B cell (primary cell): ENCODE results near the gene UBE2J2. TPM values are rescaled to one million over a fixed set of nuclear protein-coding genes. Genes with fewer than 3 reads are reported as not detected.

Experiments used
- ATAC-seq: fragments of 200-7000 bp; cut with Tn5 transposase; one replicate; pipeline ENCODE4 v1.10.0; 2021; ENCODE audit warnings: low read depth, mild to moderate bottlenecking, moderate number of reproducible peaks, moderate library complexity
- CTCF ChIA-PET: fragments of 350-600 bp; sonication (Branson Sonifier 250); formaldehyde crosslinking; loops from one replicate; lab custom pipeline; 2021; ENCODE audit warnings: antibody characterized with exemption, inconsistent platforms; lab: Charles Lee
- POLR2A ChIA-PET: fragments of 350-600 bp; sonication (Branson Sonifier 250); formaldehyde crosslinking; loops from one replicate; lab custom pipeline; 2021; ENCODE audit warnings: antibody characterized with exemption; lab: Charles Lee
- DNase-seq: peaks from one replicate; pipeline ENCODE4 v3.0.0; 2013
- H2AFZ ChIP-seq: 2 replicates; pipeline ENCODE4 v1.6.1; 2012; ENCODE audit warnings: mild to moderate bottlenecking, low read depth, low read length; ENCODE audit not compliant: insufficient read depth, poor library complexity, severe bottlenecking
- H3K27ac ChIP-seq, 2 donors: 1 replicate in 1 of 2; 2 replicates in 1 of 2; pipeline ENCODE4 v1.5.1; 2012 to 2013; ENCODE audit warnings: low read length in 2 of 2, mild to moderate bottlenecking in 2 of 2, moderate library complexity in 1 of 2
- H3K27me3 ChIP-seq, 4 experiments: fragments of 200-600 bp in 1 of 4; sonication (generic) in 1 of 4; replicated peaks in 1 of 4; 1 replicate in 2 of 4; 2 replicates in 2 of 4; pipeline versions ENCODE4 v1.6.1 to v1.7.0; 2013 to 2016; ENCODE audit warnings: low read length in 3 of 4, mild to moderate bottlenecking in 2 of 4, mixed read lengths in 1 of 4, moderate library complexity in 1 of 4; ENCODE audit not compliant: insufficient read depth in 4 of 4, control insufficient read depth in 3 of 4; ENCODE audit errors: control extremely low read depth in 1 of 4
- H3K36me3 ChIP-seq, 2 experiments: replicated peaks in 1 of 2; 1 replicate in 1 of 2; 2 replicates in 1 of 2; pipeline versions ENCODE4 v1.6.1 to v1.7.1; 2013; ENCODE audit warnings: low read length in 1 of 2; ENCODE audit not compliant: insufficient read depth in 2 of 2, control insufficient read depth in 1 of 2; ENCODE audit errors: control extremely low read depth in 1 of 2, extremely low read depth in 1 of 2
- H3K4me1 ChIP-seq, 2 donors: fragments of 200-600 bp in 1 of 2; sonication (generic) in 1 of 2; 1 replicate in 1 of 2; 2 replicates in 1 of 2; pipeline versions ENCODE4 v1.5.1 to v1.6.1; 2013 to 2017; ENCODE audit warnings: low read length in 2 of 2; ENCODE audit not compliant: control insufficient read depth in 2 of 2, insufficient read depth in 2 of 2
- H3K4me2 ChIP-seq: replicated peaks from 2 replicates; pipeline ENCODE3; 2012; ENCODE audit warnings: mild to moderate bottlenecking, low read depth, low read length; ENCODE audit not compliant: poor library complexity, severe bottlenecking
- H3K4me3 ChIP-seq, 5 experiments: fragments of 200-600 bp in 1 of 5; sonication (generic) in 1 of 5; 1 replicate in 3 of 5; 2 replicates in 2 of 5; pipeline versions ENCODE4 v1.5.1 to v1.7.0; 2011 to 2016; ENCODE audit warnings: low read length in 4 of 5, mild to moderate bottlenecking in 4 of 5, low read depth in 2 of 5, control low read depth in 1 of 5, moderate library complexity in 1 of 5; ENCODE audit not compliant: insufficient read depth in 1 of 5; ENCODE audit errors: control extremely low read depth in 1 of 5, extremely low read depth in 1 of 5
- H3K79me2 ChIP-seq: fragments of 200-600 bp; sonication (generic); one replicate; pipeline ENCODE4 v1.6.0; 2016; ENCODE audit warnings: low read length; ENCODE audit not compliant: control insufficient read depth, insufficient read depth
- H3K9ac ChIP-seq: fragments of 200-600 bp; sonication (generic); 2 replicates; pipeline ENCODE4 v1.6.1; 2017; ENCODE audit warnings: mild to moderate bottlenecking, low read length, moderate library complexity
- H3K9me3 ChIP-seq, 3 donors: one replicate each; pipeline versions ENCODE4 v1.6.1 to v1.7.1; 2013; ENCODE audit warnings: low read length in 2 of 3; ENCODE audit not compliant: control insufficient read depth in 2 of 3, insufficient read depth in 1 of 3; ENCODE audit errors: control extremely low read depth in 1 of 3
- H4K20me1 ChIP-seq: 2 replicates; pipeline ENCODE4 v1.6.0; 2012; ENCODE audit warnings: mild to moderate bottlenecking, low read length; ENCODE audit not compliant: insufficient read depth, control insufficient read depth, poor library complexity, severe bottlenecking
- H3K27ac Mint-ChIP-seq: one replicate; pipeline ENCODE4 v1.8.0; 2021; ENCODE audit warnings: mixed read lengths
- H3K27me3 Mint-ChIP-seq: one replicate; pipeline ENCODE4 v1.8.0; 2021; ENCODE audit warnings: mixed read lengths
- H3K4me1 Mint-ChIP-seq: one replicate; pipeline ENCODE4 v1.8.0; 2021; ENCODE audit warnings: mixed read lengths
- H3K4me3 Mint-ChIP-seq: one replicate; pipeline ENCODE4 v1.8.0; 2021; ENCODE audit warnings: mixed read lengths
- H3K9me3 Mint-ChIP-seq: one replicate; pipeline ENCODE4 v1.8.0; 2022; ENCODE audit warnings: mixed read lengths; ENCODE audit not compliant: insufficient read depth
- CTCF ChIP-seq: fragments of 200-600 bp; IDR thresholded peaks from one replicate; pipeline ENCODE4 v1.8.0; 2022; ENCODE audit warnings: antibody characterized with exemption, mild to moderate bottlenecking
- EZH2 ChIP-seq: IDR thresholded peaks from 2 replicates; pipeline ENCODE4 v1.6.1; 2012; ENCODE audit warnings: borderline replicate concordance, low read depth, mild to moderate bottlenecking, moderate library complexity, low read length; ENCODE audit not compliant: insufficient read depth, poor library complexity, severe bottlenecking
- WGBS: methylation state at CpG from one replicate; pipeline ENCODE4 v1.1.5; 2013; ENCODE audit warnings: missing lambda C conversion rate; ENCODE audit not compliant: insufficient coverage; 5-methylcytosine and 5-hydroxymethylcytosine counted together
- intact Hi-C: fragments of 100-400 bp; cut with micrococcal nuclease; formaldehyde crosslinking; loops from one replicate; pipeline ENCODE4 v1.10.0; 2022
- polyA plus RNA-seq: library from polyadenylated mRNA; depleted of rRNA; stranded (reverse); fragments of >200 nt; gene quantifications from 2 replicates; pipeline ENCODE4 v1.2.3, GENCODE V29; 2012
- total RNA-seq, 2 donors: library from RNA; stranded (reverse); fragments of 120-200 nt in 1 of 2; gene quantifications; 1 replicate in 1 of 2; 2 replicates in 1 of 2; pipeline versions ENCODE4 v1.2.3 to v1.2.4, GENCODE V29; 2013 to 2022

The UBE2J2 gene
- total and polyA plus RNA-seq, 2 donors (not counting 1 experiment from before 2014, with no cell fraction given): 40.1 to 115 TPM

GRCh38 chr1:1287288-1288110 is 13.8 kb upstream of the UBE2J2 start:
- H3K9ac ChIP-seq: no peak overlapping the region
- H3K9me3 ChIP-seq: no peaks in the 10 kb centered on the region
- Mint-ChIP-seq H3K9me3 (no peaks in the 10 kb centered on the region), H3K27me3 (no peaks in the 10 kb centered on the region), H3K27ac (no peak overlapping the region), H3K4me1 (peaks cover 13% of the 10 kb centered on the region), H3K4me3 (no peak overlapping the region)
- CTCF ChIA-PET: interaction anchor here (1.3 to 1.7 kb wide), 4 partner anchors 12 to 304 kb away, joined by 3 to 5 read pairs (median 4); no protein-coding TSS in a partner anchor
- TF ChIP-seq CTCF (no peak), EZH2 (no peak)
- intact Hi-C loops: no loop called here
- H3K27me3 ChIP-seq: no peaks in the 10 kb centered on the region
- no peak overlapping the region for H3K4me3 ChIP-seq
- WGBS: 94% methylated on average over 33 of the region's 46 CpGs
- ATAC-seq (no peak), DNase-seq (no peak)
- H3K4me2 ChIP-seq: no peak overlapping the region
- no peak overlapping the region for H3K27ac ChIP-seq
- no peak overlapping the region for H2AFZ ChIP-seq
- H3K79me2 ChIP-seq: no peaks in the 10 kb centered on the region
- POLR2A ChIA-PET: interaction anchor here (0.6 kb wide), 1 partner anchor 109 kb away, joined by 3 read pairs; no protein-coding TSS in a partner anchor
- no peaks in the 10 kb centered on the region for H4K20me1 ChIP-seq
- H3K36me3 ChIP-seq: no peaks in the 10 kb centered on the region
- peaks cover 0 to 19% of the 10 kb centered on the region in 2 donors for H3K4me1 ChIP-seq
